ENCODE data around the gene PHYHIPL.

Gene PHYHIPL

DNA sequence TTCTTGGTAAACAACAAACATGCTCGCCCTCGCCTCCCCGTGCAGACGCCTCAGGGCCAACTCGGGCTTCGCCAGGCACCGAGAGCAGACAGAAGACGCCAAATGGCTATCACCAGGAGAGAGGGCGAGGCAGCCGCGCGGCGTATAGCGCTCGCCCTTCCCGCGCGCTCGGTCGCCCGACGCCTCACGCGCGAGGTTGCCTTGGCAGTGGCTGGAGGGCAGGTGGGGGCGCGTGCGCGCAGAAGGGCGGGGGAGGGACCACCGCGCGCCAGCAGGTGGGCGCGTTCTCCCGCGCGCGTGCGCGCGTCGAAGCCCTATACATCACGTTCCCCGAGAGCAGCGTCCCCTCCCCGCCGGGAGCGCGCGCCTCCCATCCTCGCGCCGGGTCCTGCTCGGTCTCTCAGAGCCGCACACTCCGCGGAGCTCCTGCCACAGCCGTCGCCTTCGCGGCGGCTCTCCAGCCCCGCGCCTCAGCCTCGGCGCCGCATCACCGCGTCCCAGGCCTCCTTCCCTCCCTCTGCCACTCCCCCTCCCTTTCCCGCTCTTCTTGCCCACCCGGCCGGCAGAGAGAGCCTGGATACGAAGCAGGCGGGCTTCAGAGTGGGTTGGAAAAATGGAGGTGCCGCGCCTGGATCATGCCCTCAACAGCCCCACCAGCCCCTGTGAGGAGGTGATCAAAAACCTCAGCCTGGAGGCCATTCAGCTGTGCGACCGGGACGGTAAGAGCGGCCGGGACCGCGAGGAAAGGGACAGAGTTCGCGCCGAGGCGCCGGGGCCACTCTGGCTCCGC lies at the start of gene PHYHIPL:
TSS of gene PHYHIPL (plus strand) at position 403 of the 790 bp plus-strand sequence. CDS start at position 614, 211 bp downstream.
- DNase-seq, result peak; percentile 96

DNA sequence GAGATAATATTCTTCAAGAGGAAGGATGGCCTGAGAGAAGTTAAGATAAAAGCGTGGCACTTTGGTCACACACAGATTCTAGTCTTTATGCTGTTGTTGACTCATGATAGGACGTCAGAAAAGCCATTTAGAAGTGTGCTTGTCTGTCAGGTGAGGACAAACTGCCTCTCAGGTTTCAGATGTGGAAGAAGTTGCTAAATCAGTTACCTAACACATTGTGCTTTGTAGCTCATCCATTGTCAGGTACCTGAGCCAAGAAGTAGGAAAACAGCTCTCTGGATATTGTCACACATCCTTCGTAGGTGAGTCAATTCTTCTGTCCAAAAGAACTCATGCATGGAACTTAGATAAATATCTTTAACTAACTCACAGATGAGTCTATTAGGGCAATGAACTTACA lies 49.5 kb upstream of the PHYHIPL start:
- DNase-seq, result peak; percentile 36

GRCh38 chr10:59127991-59128390 lies 48.5 kb upstream of the PHYHIPL start:
- DNase-seq, result peak; percentile 9

- no peak for DNase-seq
Measured at GRCh38 chr10:59129867-59130266, 46.6 kb upstream of the PHYHIPL start.

DNA sequence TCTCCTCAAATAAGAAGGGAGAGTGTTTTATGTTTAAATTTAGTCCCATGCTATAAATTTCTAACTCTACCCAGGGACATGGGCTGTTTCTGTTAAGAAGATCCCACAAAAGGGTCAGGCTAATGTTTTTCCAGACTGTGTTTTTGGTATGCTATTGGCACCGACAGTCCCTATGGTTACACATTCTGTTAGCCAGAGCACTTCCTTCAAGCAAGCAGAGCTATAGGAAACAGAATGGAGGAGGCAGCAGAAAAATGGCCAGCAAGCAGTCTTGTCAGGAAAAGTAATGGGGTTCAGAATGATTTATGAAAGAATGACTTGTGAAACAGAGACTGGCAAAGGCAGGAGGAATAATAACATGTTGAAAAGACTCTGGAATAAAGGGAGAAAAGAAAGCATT lies 44.8 kb upstream of the PHYHIPL start:
- peak; percentile 52 for DNase-seq

DNA sequence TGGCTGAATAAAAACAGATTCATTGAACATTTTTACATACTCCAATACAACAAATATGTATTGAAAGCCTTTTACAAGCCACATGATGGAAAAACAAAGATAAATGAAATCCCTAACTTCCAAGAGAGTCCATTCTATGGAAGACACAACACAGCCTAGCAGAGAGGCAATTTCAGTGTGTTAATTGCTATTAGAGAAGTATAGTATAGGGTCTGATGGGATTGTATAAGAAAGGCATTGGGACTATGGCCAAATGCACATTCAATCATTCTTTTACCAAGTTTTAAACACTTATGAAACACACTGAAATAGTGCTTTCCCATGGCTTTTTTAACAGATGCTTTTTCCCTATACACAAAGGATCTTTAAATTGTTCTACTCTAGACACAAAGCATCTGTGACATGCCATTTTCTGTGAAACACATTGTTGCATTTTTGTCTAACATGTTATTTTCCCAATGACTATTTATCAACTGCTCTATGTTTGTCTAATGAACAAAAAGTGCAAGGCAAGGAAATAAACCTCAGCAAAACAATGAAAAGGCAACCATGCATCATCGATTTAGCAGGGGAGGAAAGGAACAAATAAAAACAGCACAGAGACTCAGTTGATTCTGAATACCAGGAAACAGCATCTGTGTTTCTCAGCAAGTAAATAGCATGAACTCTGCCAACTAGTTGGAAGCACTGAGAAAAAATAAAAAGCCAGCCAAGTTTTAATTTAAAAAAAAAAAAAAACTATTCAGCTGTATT lies 42.4 kb upstream of the PHYHIPL start:
- peak; percentile 4 for DNase-seq

- no peak for DNase-seq
Measured at GRCh38 chr10:59134785-59135184, 41.7 kb upstream of the PHYHIPL start.

DNA sequence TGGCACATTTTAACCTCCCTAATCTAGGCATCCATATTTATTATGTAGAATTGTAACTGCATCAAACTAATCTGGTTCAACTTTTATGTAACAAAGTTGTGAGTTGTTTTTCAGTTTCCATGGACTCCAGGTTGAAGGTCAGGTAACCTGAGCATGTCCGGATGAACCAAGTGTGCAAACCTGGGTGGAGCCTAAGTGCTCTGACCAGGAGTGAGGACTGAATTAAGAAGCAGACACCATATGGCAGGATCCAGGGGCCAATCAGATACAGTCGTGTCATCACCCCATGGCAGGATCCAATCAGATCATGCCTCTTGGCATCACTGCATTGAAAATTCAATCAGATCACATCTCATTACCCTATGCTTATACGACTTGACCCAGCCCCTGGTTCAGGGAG lies 41.2 kb upstream of the PHYHIPL start:
- peak; percentile 34 for DNase-seq

DNA sequence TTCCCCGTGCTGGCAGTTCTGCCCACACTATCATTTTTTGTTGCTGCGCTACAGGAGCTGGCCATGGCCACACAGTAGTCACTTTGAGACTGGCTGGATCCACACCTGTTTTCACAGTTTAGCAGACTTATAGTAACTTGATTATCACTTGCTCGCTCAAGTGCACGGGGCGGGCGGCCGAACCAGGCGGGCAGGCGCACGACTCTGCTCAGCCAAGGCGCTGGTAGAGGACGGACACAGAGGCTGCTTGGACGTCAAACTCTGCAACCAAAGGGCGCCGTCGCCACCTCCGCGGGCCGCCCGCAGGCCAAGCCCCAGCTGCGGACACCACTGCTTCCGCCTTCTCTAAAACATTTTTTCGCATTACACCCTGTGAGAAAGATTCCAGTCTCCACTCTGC lies 38.4 kb upstream of the PHYHIPL start:
- no peak for DNase-seq

DNA sequence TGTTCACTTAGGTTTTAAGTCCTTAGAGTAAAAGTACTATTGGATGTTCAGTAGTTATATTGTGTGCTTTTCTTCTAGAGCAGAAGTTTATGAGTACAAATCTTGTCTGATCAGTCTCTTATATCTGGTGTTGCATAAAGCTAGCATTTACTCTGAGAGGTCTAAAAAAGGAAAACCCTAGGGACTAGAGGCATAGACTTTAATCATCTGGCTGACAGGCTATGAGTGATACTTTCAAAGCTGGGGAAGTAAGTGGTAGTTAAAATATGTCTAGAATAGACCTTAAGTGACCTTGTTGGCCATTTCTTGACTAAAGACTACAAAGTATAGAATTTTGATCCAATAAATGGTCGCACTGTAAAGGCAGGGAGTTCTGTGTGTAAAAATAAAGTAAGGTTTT lies 32.9 kb upstream of the PHYHIPL start:
- peak; percentile 11 for DNase-seq

- peak; percentile 23 for DNase-seq
Measured at GRCh38 chr10:59148701-59149100, 27.7 kb upstream of the PHYHIPL start.

DNA sequence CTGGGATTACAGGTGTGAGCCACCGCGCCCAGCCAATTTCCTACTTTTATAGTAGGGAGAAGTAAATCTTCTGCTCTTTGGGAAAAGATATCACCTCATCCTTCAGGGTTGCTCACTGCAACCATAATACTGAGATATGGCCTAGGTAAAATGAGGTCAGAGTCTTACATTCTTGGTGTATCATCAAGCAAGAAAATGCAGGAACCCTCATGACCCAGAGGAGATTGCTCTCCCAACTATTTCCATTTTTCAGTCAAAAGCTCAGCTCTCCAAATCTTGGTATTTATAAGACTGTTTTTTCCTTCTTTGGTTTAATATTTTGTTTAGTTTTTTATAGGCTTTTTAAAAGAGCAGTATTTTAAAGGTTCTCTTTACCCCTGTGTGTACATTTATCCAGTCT lies 20.9 kb upstream of the PHYHIPL start:
- DNase-seq, result no peak

DNA sequence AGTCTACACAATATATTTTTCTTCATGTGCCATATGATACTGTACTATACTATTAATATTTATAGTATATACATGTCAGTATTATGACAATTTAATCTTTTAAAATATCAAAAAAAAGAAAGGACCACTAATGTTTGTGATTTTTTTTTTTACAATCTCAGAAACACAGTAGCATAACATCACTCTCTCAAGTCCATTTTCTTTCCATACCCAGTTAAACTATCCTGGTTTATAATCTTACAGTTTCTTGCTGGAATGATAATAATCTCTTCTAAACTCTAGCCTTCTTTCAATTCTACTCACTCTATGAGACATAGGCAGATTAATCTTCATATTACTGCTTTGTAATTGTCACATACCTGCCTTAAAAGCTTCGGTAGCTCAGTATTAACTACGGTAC lies 8.9 kb upstream of the PHYHIPL start:
- DNase-seq, result no peak

DNA sequence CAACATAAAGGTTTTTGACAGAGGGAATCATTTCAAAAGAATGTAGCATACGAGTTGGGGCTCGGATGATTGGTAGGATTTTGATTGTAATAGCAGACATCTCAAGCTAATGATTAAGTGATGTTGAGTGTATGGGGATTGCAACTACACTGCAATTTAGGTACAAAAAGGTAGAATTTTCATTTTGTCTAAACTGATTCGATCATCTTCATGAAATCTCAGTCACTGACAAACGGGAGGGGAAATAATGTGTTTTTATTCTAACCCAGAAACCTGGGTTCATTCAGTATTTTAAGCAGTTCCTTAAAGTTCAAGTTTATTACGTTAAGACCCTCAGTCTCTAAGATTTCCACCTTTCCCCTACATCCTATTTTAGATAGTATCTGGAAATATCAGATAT lies 3.9 kb upstream of the PHYHIPL start:
- DNase-seq, result no peak

DNA sequence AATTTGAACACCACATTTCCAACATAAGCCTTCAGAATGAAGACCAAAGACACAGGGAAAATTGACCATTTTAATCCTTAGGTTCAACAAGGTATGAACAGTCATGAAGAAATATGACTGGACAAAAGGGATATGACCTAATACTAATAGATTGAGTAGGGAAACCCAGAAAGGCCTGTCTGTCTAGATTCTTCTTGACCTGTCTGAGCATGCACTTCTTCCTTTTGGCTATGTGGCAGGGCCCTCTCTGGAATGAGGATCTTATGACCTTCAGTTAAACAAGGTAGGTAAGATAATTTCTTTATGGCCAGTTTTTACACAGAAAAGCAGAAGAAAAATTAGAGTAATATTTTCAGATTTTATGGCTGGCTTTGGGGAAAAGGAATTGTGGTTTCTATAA lies 3.0 kb upstream of the PHYHIPL start:
- DNase-seq, result no peak

DNA sequence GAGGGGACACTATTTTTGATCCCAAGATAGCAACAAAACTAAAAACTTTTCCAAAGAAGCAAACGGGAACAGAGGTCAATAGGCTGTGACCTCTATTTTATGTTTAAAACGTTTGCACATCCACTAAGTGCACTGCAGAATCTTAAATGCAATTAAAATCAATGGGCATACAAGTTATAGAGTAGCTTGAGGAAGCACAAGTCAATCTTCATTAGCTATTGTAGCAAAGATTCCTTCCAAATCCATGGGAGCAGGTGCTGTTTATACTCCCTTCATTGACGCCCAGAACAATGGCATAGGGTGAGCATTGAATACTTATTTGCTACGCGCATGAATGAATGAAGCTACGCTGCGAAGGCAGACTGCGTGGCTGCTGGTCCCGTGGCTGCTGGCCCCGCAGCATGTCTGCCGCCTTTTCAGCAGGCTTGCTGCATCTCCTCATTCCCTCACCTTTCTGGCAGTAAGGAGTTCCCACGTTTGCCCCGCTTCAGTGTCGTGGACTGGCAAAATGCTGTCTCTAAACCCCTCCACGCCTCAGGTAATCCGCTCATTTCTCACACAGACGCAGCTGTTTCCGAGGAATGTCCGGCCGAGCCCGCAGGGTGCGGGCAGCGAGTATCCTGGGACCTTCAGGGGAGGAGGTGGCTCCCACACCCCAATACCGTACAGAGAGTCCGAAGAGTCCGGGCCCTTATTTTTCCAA lies 754 bp upstream of the PHYHIPL start:
- DNase-seq, result peak; percentile 83

DNA sequence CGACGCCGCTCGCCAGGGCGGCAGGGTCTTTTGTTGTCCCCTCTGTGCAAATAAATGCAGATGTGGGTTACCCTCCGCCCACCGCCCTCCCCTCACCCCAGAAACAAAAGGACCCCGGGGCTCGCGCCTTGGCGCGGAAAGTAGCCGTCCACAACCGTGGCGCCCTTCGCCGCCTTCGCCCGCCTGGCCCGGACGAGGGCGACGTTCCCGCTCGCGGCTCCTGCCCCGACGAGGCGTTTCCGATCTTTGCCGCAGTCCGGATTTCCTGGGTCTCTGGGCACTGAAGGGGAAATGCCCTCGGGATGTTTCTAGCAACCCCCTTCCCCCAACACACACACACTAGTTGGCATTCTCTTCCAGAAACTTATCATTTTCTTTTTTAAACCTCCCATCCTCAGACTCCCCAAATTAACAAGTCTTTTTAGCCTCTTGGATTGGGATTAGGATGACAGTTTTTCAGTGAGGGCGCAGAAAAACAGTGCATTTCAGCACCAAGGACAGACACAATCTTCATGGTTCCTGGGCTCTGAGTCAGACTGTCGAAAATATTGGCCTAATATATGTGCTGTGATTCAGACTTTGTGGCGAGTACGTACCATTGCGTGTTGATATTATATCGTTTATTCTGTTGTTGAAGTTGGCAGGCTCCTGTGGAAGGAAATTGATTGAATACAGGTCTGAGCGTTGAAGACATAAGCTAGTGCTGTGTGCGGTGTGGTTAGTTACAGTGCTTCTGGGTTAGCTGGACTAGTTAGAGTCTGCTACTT lies 771 bp downstream of the PHYHIPL start:
- DNase-seq, result peak; percentile 89

DNA sequence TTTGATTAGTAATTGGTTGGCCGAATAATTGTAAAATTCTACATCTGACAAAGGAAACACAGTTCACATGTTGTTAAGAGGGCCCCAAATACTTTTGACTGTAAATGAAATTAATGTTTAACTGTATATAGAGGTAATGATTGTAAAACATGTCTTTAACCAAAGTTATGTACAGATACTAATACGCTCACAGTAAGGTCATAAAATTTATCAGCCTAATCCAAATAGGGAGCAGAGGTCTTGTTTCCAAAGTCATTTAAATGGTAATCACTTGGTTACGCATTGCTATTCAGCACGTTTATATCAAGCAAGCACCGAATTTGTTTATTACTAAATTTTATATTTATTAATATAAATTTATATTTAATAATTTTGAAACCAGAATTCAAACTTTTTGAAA lies 1.4 kb downstream of the PHYHIPL start:
- DNase-seq, result peak; percentile 38

- DNase-seq, result peak; percentile 32
Measured at GRCh38 chr10:59179068-59179467, 2.6 kb downstream of the PHYHIPL start.

DNA sequence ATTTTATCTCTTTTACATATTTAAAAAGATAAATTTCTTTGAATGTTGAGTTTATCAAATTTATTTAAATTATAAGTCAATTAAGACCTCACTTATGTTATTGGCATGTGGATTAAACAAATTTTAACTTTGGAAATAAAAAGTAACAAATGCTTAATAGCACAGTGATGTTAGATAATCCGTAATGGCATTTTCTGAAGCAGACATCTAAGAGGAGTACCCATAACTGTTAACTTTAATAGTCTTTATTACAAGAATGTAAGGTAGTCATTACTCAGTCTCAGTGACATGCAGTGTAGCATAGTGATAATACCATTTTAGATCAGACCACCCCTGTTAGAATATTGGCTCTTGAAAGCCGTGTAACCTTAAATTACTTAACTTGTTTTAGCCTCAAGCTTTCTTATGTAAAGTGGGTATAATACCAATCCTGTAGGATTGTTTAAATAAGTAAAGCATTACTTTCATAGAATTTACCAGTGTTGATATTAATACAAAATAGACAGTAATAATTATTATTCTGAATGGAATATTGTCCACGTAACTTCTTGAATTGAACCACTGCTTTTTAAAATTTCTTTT lies 4.3 kb downstream of the PHYHIPL start:
- peak; percentile 18 for DNase-seq

- peak; percentile 74 for DNase-seq
Measured at GRCh38 chr10:59181668-59182067, 5.2 kb downstream of the PHYHIPL start.

DNA sequence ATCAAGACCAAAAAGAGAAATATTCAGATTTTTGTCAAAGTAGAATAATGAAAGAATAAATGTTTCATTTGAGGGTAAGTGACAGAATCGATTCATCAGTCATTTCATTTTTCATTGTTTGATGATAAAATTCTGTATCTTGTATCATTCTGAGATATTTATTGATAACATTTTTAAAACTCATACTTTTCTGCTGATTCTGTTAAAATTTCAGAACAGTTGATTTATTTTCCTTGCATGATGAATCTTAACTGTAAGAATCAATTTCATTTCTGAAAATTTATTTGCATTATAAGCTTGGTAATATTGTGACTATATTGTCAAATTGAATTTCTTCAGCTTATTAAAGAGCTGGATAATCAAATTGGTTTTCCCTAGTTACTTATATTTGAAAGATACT lies 13.9 kb downstream of the PHYHIPL start:
- DNase-seq, result no peak

Data from NCI-H69 (cell line).